Immature natural killer cell (primary cell): ENCODE results near the gene TNN. TPM values are rescaled to one million over a fixed set of nuclear protein-coding genes. Genes with fewer than 3 reads are reported as not detected.
"Not testable (repeated sequence)": the region's sequence is repeated elsewhere in the genome, so short reads cannot be mapped to it uniquely, and the experiment has no call there.

ENCODE experiments used
- DNase-seq, 3 donors: peaks; one replicate each; pipeline ENCODE4 v3.0.0; 2022; ENCODE audit warnings: mixed read lengths in 1 of 3
- H3K27ac Mint-ChIP-seq, 6 donors: one replicate each; pipeline ENCODE4 v1.8.0; 2020; ENCODE audit warnings: mixed read lengths in 6 of 6, mild to moderate bottlenecking in 5 of 6, inconsistent platforms in 4 of 6, moderate library complexity in 3 of 6
- H3K27me3 Mint-ChIP-seq, 3 donors: one replicate each; pipeline ENCODE4 v1.8.0; 2020 to 2021; ENCODE audit warnings: low read depth in 3 of 3, mild to moderate bottlenecking in 3 of 3, mixed read lengths in 3 of 3, moderate library complexity in 3 of 3, inconsistent platforms in 1 of 3
- H3K36me3 Mint-ChIP-seq, 3 donors: one replicate each; pipeline ENCODE4 v1.8.0; 2020; ENCODE audit warnings: mixed read lengths in 3 of 3, inconsistent platforms in 2 of 3, mild to moderate bottlenecking in 2 of 3
- H3K4me1 Mint-ChIP-seq, 2 donors: one replicate each; pipeline ENCODE4 v1.8.0; 2020; ENCODE audit warnings: inconsistent platforms in 2 of 2, mild to moderate bottlenecking in 2 of 2, mixed read lengths in 2 of 2, moderate library complexity in 1 of 2
- H3K4me3 Mint-ChIP-seq, 5 donors: one replicate each; pipeline ENCODE4 v1.8.0; 2020; ENCODE audit warnings: mild to moderate bottlenecking in 5 of 5, mixed read lengths in 5 of 5, inconsistent platforms in 3 of 5, moderate library complexity in 3 of 5
- H3K9me3 Mint-ChIP-seq, 6 donors: one replicate each; pipeline ENCODE4 v1.8.0; 2020; ENCODE audit warnings: mild to moderate bottlenecking in 6 of 6, mixed read lengths in 6 of 6, inconsistent platforms in 4 of 6, moderate library complexity in 3 of 6
- polyA plus RNA-seq, 3 donors: library from polyadenylated mRNA; unstranded; fragments of 300-500 nt; fragmentation: Illumina TruSeq; gene quantifications; one replicate each; pipeline ENCODE4 v1.2.3, GENCODE V29; 2021

Gene TNN
- polyA plus RNA-seq, 3 donors from 2014 or later: not detected

DNA sequence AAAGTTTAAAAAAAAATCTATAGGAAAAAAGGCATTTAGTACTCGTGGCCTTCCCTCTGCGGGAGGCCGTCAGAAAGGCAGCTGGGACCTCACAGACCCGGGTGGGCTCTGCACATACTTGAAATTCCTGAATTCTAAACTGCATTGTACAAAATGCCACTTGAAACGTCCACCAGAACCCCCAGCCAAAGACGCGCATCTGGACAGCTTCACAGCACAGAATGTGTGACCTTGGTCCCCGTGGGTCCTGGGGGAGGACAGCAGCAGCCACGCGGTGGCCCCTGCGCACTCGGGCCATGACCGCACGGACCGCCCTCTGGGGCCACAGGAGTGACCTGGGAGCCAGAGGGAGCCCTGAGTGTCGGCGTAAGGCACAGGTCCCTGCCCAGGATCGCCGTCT, 23.8 kb upstream of the TNN start:
- Mint-ChIP-seq H3K27ac (no peak overlapping the region), H3K4me3 (no peak overlapping the region), H3K36me3 (no peaks in the 10 kb centered on the region), H3K9me3 (no peaks in the 10 kb centered on the region), H3K4me1 (no peaks in the 10 kb centered on the region), H3K27me3 (peaks cover 0 to 15% (median 2%) of the 10 kb centered on the region in 3 donors)
- no peak for DNase-seq

DNA sequence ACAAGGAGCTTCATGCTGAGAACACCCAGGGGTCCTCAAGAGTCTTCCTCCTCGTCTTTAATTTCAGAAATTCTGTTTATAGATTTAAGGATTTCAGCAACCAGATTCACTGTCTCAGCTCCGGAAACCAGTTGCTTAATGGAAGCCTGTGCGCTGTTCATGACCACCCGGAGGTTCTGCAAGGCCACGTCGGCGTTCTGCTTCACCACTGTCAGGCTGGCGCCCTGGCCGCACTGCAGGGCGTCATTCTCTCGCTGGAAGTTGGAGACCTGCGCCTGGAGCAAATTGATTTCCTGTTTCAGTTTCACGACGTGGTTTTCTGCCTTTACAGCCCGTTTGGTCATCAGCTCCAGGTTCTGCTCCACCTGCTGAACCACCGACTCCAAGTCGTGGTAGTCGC, 23.0 kb upstream of the TNN start:
- not testable (repeated sequence) for H3K27ac Mint-ChIP-seq, H3K36me3 Mint-ChIP-seq, DNase-seq, H3K4me1 Mint-ChIP-seq, H3K4me3 Mint-ChIP-seq, H3K9me3 Mint-ChIP-seq
- H3K27me3 Mint-ChIP-seq: peaks cover 0 to 15% (median 7%) of the 10 kb centered on the region in 3 donors

DNA sequence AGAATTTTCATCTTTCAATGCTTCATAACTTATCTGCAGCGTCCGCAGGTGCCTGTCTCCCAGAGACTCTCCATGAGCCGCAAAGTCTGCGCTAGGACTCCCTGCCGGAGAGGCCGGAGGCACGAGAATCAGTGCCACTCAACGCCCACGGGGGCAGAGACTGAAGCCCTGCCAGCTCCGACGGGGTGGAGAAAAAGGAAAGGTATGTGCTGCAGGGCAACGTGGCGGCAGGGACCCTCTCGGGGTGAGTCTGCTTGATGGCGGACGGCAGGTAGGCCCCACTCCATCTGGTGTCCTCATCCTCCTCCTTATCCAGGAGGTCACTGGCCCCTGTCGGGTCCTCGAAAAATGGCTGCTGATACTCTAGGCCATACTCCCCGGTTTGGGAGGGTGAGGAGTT, 22.5 kb upstream of the TNN start:
- Mint-ChIP-seq H3K4me3 (no peak overlapping the region), H3K4me1 (no peaks in the 10 kb centered on the region), H3K27me3 (peaks cover 0 to 15% (median 10%) of the 10 kb centered on the region in 3 donors), H3K27ac (no peak overlapping the region), H3K9me3 (no peaks in the 10 kb centered on the region), H3K36me3 (no peaks in the 10 kb centered on the region)
- DNase-seq: no peak

DNA sequence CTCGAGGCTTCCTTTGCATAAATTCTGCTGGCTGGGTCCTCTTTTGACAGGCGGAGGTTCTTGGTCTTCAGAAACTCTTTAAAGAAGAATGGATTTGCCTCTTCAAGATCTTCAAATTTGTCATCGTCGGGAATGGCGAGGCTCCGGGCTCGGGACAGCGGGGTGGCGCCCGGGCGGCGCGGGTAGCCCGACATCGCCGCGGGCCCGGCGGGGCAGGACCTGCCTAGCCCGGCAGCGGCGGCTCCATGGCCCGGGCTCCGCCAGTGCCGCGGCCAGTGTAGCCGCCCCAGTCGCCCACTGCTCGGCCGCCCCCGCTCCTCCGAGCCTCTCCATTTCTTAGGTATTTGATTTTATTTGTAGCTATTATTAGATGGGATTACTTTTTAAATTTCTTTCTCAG, 22.1 kb upstream of the TNN start:
- H3K27me3 Mint-ChIP-seq: peaks cover 0 to 18% (median 10%) of the 10 kb centered on the region in 3 donors
- H3K36me3 Mint-ChIP-seq: no peaks in the 10 kb centered on the region
- no peaks in the 10 kb centered on the region for H3K4me1 Mint-ChIP-seq
- no peak overlapping the region for H3K4me3 Mint-ChIP-seq
- H3K9me3 Mint-ChIP-seq: no peaks in the 10 kb centered on the region
- no peak for DNase-seq
- H3K27ac Mint-ChIP-seq: no peak overlapping the region

DNA sequence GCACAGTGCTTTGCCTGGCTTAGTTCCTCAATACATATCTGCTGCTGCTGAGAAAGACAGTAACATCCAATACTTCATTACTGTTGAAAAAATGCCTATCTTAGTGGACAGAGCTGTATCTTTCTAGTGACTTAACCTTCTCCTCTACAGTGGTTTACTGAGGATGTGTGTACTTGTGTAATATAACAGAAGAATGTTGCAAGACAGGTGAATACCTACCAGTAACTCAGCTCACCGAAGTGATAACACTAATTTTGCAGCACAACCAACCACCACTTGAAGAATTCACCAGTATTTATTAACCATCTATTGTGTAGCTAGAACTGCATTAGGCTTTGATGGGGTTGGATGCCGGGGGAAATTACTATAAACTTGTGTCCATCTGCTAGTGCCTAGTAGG, 16.6 kb upstream of the TNN start:
- H3K9me3 Mint-ChIP-seq: peaks cover 0 to 2% (median 0%) of the 10 kb centered on the region in 6 donors
- no peaks in the 10 kb centered on the region for H3K36me3 Mint-ChIP-seq
- no peaks in the 10 kb centered on the region for H3K4me1 Mint-ChIP-seq
- H3K27me3 Mint-ChIP-seq: peaks cover 2 to 22% (median 8%) of the 10 kb centered on the region in 3 donors
- no peak for DNase-seq
- H3K27ac Mint-ChIP-seq: no peak overlapping the region
- H3K4me3 Mint-ChIP-seq: no peak overlapping the region

DNA sequence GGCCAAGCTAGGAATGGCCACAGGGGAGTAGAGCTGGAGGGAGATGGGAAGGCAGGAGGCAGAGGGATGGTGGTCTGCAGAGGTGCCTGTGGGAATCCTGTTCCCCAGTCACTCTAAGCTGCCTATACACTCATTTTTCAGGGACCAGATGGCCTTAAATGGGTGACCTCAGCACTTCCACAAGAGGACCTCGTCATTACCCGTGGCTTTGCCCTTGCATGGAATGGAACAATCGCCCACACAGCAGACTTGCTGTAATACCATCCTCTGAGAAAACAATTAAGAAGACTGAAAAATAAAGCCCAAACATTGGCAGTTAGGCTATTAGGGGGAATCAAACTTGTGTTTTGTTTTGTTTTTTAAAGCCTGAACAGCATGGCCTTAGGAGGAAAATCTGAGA, 12.9 kb upstream of the TNN start:
- Mint-ChIP-seq H3K27me3 (peaks cover 2 to 16% (median 10%) of the 10 kb centered on the region in 3 donors), H3K4me1 (no peaks in the 10 kb centered on the region)

GRCh38 chr1:175062339-175062738, 5.3 kb upstream of the TNN start:
- no peak for DNase-seq
- Mint-ChIP-seq H3K27me3 (peaks cover 0 to 3% (median 0%) of the 10 kb centered on the region in 3 donors), H3K36me3 (no peaks in the 10 kb centered on the region), H3K27ac (no peak overlapping the region), H3K9me3 (peaks cover 0 to 2% (median 0%) of the 10 kb centered on the region in 6 donors), H3K4me3 (no peak overlapping the region), H3K4me1 (no peaks in the 10 kb centered on the region)

More for the DNA sequence above, 12.9 kb upstream of the TNN start:
- H3K4me3 Mint-ChIP-seq: no peak overlapping the region
- H3K9me3 Mint-ChIP-seq: peaks cover 0 to 4% (median 0%) of the 10 kb centered on the region in 6 donors
- DNase-seq: no peak
- no peaks in the 10 kb centered on the region for H3K36me3 Mint-ChIP-seq
- no peak overlapping the region for H3K27ac Mint-ChIP-seq

DNA sequence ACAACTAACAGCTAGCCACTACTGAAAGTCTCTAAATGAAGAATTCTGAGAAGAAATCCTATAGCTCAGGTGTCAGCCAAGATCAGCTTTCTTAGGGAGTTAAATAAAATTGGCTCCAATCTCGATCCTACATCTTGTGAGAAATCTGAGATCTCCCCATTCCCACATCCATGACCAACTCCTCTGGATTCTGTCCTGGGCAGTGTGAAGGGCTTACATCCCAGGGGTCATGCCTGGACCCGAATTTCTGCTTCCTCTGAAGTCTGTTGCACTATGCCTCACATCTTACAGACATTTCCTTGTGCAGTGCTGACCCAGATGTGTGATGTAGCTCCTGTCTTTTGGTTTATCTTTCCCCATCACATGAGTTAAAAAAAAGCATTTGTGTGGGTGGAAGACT, 4.8 kb upstream of the TNN start:
- H3K27me3 Mint-ChIP-seq: peaks cover 0 to 6% (median 0%) of the 10 kb centered on the region in 3 donors
- DNase-seq: no peak
- no peaks in the 10 kb centered on the region for H3K36me3 Mint-ChIP-seq
- H3K4me1 Mint-ChIP-seq: no peaks in the 10 kb centered on the region
- H3K9me3 Mint-ChIP-seq: peaks cover 0 to 2% (median 0%) of the 10 kb centered on the region in 6 donors
- H3K27ac Mint-ChIP-seq: no peak overlapping the region
- H3K4me3 Mint-ChIP-seq: no peak overlapping the region

DNA sequence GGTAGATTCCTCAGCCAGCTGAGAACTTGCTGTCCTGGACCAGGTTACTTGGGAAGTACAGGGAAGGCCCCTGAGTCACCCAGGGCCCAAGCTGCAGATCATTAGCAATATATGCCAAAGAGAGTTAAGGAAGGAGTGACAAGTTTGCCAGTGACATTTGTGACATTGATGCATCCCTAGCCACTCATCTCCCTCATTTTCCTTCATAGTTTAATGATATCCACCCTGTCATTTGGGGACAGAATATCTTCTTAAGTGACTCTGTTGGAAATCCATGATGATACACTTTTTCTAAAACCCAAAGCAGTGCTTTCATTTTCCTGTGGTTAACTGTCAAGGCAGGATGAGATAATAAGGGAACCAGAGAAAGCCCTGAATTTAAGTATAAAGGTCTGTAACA, 3.2 kb downstream of the TNN start:
- DNase-seq: no peak
- no peaks in the 10 kb centered on the region for H3K9me3 Mint-ChIP-seq
- H3K27me3 Mint-ChIP-seq: peaks cover 0 to 9% (median 5%) of the 10 kb centered on the region in 3 donors
- H3K4me1 Mint-ChIP-seq: peaks cover 7 to 15% of the 10 kb centered on the region in 2 donors
- no peak overlapping the region for H3K27ac Mint-ChIP-seq
- H3K36me3 Mint-ChIP-seq: no peaks in the 10 kb centered on the region
- H3K4me3 Mint-ChIP-seq: no peak overlapping the region

DNA sequence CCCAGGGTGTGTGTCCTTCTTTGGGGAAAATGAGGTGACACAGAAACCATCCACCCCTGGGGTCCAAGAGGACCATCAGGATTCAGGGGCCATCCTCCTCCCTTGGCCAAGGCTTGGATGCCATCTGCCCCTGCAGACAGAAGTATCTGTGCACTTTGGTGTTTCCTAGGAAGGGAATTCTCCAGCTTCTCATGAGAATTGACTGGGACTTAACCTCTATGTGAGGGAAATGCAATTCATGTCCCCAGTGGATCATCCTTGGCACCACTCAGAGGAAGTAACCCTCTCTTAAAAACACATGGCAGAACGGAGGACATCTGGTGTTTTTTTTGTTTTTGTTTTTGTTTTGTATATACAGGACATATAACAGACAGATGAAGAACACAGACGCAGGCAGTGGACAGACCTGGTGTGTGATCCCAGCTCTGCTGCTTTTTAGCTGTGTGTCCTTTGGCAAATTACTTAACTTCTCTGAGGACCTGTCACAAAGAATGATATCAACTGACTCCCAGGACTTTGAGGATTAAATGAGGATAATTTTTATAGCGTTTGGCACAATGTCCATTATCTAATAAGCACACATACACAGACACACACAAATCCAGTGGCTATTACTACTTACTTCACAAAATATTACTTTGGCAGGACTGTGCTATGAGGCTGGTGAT, 3.8 kb downstream of the TNN start:
- DNase-seq: no peak
- no peak overlapping the region for H3K27ac Mint-ChIP-seq
- H3K36me3 Mint-ChIP-seq: no peaks in the 10 kb centered on the region
- H3K4me1 Mint-ChIP-seq: peaks cover 7 to 15% of the 10 kb centered on the region in 2 donors
- no peak overlapping the region for H3K4me3 Mint-ChIP-seq
- H3K27me3 Mint-ChIP-seq: peaks cover 0 to 7% (median 5%) of the 10 kb centered on the region in 3 donors
- no peaks in the 10 kb centered on the region for H3K9me3 Mint-ChIP-seq

GRCh38 chr1:175072099-175072951, 4.7 kb downstream of the TNN start:
- Mint-ChIP-seq H3K4me3 (peak overlapping the region; percentile 17 to 57 (median 31)), H3K36me3 (no peaks in the 10 kb centered on the region), H3K9me3 (no peaks in the 10 kb centered on the region), H3K27me3 (peaks cover 0 to 7% (median 5%) of the 10 kb centered on the region in 3 donors), H3K27ac (no peak overlapping the region), H3K4me1 (peaks cover 7 to 15% of the 10 kb centered on the region in 2 donors)
- DNase-seq: no peak

DNA sequence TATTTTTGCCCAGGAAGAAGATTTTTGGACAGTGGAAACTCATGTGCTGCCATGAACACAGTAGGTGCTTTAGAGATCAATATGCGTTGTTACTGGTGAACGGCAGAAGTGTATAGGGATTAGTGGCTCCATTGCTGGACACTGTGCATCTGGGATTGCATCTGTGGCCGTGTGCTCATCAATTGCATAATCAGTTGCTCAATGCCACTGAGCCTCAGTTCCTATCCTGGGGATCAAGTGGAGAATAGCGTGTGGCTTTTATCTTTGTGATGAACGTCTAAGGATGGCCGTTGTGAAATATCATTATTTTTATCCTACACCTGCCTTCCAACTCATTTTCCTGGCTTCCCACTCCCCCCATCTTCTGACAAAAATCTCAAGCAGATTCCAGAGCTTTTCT, 5.4 kb downstream of the TNN start:
- peaks cover 0 to 5% (median 2%) of the 10 kb centered on the region in 3 donors for H3K27me3 Mint-ChIP-seq
- H3K27ac Mint-ChIP-seq: no peak overlapping the region
- H3K4me1 Mint-ChIP-seq: peaks cover 7 to 15% of the 10 kb centered on the region in 2 donors
- no peak for DNase-seq
- no peaks in the 10 kb centered on the region for H3K36me3 Mint-ChIP-seq
- no peaks in the 10 kb centered on the region for H3K9me3 Mint-ChIP-seq
- no peak overlapping the region for H3K4me3 Mint-ChIP-seq

GRCh38 chr1:175073633-175074032, 6.0 kb downstream of the TNN start:
- no peak for DNase-seq
- Mint-ChIP-seq H3K4me1 (peaks cover 7 to 15% of the 10 kb centered on the region in 2 donors), H3K36me3 (no peaks in the 10 kb centered on the region), H3K27ac (no peak overlapping the region), H3K27me3 (peaks cover 0 to 5% (median 2%) of the 10 kb centered on the region in 3 donors), H3K9me3 (no peaks in the 10 kb centered on the region), H3K4me3 (no peak overlapping the region)
